ENCODE data around the gene FAM221B.

- TF ChIP-seq CTCF (IDR thresholded peaks at IDR 0.05) (no peak), POLR2A (IDR thresholded peaks at IDR 0.05) (no peak), POLR2AphosphoS5 (IDR thresholded peaks at IDR 0.05) (no peak)
Measured at GRCh38 chr9:35845824-35846771, 17.6 kb upstream of the FAM221B start.

Data from transverse colon (tissue), 4 donors.